ENCODE data around the gene ADCY2. TPM values are rescaled to one million over a fixed set of nuclear protein-coding genes. Genes with fewer than 3 reads are reported as not detected.

ADCY2 gene
- total RNA-seq, 4 donors from 2014 or later, result 5.7 to 18.5 (median 7.8) TPM

DNA sequence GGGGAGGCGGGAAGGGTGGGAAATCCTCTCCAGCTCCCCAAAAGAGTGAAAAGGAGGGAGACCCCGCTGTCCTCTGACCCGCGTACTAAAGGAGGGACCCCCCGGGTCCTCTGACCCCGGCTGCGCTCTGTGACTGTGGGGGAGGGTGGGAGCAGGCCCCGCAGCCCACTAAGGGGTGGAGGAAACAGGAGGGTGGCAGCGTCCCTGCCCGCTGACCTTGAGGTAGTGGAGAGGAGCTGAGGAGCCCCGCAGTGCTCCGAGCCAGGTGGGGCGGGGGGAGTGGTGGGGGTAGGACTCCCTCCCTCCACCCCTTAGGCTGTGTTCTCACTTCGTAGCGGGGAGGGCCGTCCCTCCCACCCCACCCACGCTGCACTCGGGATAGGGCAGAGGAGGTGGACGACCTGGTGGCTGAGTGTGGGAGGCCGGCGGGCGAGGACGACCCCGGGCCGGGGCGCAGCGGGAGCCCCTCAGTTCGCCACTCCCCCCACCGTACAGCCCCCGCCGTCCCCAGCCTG lies 449 bp upstream of the ADCY2 start:
- TF ChIP-seq, protein P1, sequence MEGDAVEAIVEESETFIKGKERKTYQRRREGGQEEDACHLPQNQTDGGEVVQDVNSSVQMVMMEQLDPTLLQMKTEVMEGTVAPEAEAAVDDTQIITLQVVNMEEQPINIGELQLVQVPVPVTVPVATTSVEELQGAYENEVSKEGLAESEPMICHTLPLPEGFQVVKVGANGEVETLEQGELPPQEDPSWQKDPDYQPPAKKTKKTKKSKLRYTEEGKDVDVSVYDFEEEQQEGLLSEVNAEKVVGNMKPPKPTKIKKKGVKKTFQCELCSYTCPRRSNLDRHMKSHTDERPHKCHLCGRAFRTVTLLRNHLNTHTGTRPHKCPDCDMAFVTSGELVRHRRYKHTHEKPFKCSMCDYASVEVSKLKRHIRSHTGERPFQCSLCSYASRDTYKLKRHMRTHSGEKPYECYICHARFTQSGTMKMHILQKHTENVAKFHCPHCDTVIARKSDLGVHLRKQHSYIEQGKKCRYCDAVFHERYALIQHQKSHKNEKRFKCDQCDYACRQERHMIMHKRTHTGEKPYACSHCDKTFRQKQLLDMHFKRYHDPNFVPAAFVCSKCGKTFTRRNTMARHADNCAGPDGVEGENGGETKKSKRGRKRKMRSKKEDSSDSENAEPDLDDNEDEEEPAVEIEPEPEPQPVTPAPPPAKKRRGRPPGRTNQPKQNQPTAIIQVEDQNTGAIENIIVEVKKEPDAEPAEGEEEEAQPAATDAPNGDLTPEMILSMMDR (IDR thresholded peaks at IDR 0.05; ENCODE audit: low read depth), result no peak

DNA sequence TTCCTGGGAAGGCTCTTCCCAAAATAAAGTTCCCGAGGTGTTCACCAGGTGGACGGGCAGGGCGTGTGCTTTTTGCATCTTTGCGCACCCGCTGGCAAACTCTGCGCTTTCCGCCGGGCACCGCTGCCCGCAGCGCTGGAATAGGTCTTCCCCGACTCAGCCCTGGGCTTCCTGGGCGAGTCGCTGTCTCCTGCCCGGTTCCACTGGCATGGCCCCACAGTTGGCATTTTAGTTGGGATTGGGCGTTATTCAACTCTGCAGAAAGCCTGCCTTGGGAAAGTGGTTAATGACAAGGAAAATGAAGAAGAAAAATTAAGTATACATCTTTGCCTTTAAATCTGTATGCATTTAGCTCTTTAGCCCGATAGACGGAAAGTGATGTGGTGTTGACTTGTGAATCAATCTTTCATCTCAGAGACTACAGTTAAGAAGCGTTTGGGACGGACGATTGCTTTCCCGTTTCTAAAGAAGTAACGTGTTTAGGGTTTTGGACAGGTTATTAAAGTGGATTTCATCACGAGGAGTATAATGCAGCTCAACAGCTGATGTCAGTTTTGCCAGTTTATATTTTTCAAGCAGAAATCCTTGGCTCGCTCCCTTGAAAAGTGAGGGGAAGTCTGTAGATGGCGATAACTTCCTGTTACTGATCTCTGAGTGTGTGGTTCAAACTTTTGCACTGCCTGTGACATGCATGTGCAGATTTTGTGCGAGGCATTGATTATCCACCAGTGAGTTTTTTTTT lies 946 bp downstream of the ADCY2 start:
- TF ChIP-seq, protein P1 (IDR thresholded peaks at IDR 0.05; ENCODE audit: low read depth), result no peak

DNA sequence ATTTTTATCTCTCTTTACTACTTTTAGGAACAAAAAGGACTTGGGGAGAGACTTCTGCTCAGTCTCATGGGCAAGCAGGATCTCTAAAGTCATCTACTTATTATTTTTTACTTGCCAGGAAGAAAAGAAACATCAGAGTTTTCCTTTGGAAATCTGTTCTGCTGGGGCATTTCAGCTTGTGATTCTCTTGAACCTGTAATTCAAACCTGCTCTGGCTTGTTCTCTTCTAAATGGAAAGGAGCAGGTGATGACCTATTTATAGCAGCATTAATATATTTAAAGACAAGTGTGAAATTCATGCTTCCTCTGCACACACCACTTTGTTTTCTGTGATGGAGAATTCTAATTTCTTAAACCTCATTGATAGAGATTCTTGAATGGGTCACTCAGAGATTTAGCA lies 2.0 kb downstream of the ADCY2 start:
- TF ChIP-seq, protein P1 (IDR thresholded peaks at IDR 0.05; ENCODE audit: low read depth), result no peak

DNA sequence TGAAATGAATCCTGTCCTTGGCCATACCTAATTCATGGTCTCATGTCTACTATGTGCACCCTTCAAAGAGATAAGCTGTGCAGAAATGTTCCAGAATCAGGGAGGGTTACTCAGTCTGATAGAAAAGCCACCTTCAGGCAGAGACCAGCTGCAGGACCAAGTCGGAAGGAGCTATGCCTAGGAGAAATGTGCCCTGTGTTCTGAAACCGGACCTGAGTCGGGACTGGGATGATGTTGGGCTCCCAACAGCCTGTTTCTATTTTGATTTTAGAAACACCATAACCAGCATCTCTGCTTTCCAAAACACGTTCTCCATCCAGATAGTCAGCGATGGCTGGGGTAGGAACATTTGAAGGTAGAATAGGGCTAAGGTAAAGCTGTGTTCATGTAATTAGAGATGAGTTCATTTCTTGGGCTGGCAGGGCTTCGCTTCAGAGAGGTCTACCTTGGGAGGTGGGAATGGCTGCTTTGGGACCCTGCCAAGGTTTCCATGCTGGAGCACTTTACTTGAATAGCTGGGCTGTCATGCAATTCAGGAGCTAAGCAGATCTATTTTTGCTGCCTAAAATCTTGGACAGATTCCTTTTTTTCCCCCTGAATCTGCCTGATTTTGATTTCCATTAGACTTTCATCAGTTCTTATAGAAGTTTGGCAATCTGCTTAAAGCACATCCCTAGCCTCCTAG lies 2.8 kb downstream of the ADCY2 start:
- TF ChIP-seq, protein P1 (IDR thresholded peaks at IDR 0.05; ENCODE audit: low read depth), result no peak

DNA sequence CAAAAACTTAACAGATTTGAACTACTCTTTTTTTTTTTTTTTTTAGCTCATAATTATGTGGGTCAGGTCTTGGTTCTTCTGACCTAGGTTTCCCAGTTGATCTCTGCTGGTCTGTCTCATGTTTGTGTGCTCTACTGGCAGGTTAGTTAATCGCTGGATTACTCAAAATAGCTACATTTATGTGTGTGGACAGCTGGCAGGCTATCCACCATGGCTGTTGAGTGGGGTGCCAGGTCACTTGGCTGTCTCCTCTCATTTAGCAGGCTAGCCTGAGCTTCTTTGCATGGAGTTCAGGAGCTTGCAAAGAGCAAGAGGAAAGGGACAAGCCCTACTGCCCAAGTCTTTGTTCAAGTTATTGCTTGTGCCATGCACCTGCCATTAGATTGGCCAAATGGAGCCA lies 9.3 kb downstream of the ADCY2 start:
- TF ChIP-seq, protein P1 (IDR thresholded peaks at IDR 0.05; ENCODE audit: low read depth), result no peak

DNA sequence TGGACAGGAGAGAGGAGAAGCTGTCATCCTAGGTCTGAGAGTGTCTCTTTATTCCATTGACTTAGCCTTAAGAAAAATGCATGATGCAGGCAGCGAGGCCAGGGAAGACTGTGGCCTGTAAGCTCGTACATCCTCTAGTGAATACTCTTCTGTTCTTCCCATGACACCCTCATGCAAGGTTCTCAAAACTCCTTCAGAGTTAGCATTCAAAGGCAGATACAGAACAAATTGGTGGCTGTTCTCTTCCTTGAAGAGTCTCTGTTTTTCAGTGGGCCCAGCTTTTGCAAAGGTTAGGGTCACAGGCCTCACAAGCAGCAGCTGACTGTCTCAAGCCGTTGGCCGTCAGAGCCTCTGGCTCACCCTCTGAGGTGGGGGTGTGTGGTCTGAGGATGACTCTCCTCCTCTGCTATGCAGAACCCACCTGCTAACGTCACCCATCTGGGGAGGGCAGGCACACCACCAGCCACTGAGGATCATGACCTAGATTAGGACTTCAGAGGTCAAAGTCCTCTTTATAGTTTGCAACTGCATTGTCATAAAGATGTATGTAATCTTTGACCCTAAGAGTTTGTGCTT lies 15.1 kb downstream of the ADCY2 start:
- TF ChIP-seq, protein P1 (IDR thresholded peaks at IDR 0.05; ENCODE audit: low read depth), result no peak

DNA sequence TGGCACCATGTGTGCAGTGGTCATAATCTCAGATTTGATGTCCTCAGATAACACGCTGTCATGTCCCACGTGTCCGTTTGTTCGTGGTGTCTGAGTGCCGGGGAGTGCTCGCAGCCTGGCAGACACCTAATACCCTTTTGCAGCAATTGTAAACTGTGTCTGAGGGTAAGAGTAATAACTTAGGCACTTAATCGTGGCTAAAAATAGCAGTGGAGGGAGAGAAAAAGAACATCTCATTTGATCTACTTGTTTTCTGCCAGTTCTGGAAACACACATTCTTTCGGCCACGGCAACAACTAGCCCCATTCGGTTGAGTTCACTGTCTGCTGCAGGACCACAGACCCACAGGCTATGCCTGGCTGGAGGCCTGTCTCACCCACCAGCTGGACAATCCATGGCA lies 16.5 kb downstream of the ADCY2 start:
- TF ChIP-seq, protein P1 (IDR thresholded peaks at IDR 0.05; ENCODE audit: low read depth), result no peak
